ENCODE measurements around the gene PITPNB.

Gene PITPNB

GRCh38 chr22:27803841-27804415 lies 115.1 kb downstream of the PITPNB start:
- no peak for DNase-seq (ENCODE audit: low read depth, low spot score)

DNA sequence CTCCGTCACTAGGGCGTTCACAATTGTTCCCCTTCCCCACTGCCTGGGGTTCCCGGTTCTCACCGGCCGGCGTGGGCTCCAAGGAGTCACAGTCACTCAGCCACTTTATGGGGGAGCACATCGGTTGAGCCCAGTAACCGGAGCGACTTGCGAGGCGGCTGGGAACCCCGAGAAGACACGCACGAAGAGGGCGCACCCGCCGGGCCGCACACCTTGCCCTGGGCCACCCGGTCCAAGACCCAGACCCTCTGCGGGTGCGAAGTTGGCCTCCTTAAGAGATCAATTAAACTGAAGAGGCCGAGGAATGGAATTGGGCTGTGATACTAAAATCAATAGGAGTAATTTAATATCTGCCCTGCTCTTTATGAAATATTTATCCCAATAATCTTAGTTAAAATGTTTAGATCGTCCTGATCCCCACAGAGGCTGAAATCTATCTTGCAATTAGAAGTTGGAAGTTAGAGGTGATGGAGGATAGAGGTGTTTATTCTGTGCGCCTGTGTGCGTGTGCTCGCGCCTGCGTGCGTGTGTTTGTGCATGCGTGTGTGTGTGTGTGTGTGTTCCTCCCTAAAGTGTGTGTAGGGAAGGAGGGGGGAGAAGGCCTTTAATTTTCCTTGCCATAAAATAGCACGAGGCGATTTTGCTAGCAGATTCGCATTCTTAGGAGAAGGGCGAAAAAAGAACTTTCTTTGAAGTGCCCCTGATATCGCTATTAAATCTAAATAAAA lies 116.5 kb downstream of the PITPNB start:
- DNase-seq (ENCODE audit: low read depth, low spot score): peak; percentile 51
